ENCODE measurements around the gene RASGRP3. TPM values are rescaled to one million over a fixed set of nuclear protein-coding genes. Genes with fewer than 3 reads are reported as not detected.

RASGRP3 gene
- total and polyA plus RNA-seq, 5 donors, result 22.7 to 61.6 (median 48.8) TPM

- no peak for DNase-seq
- Histone ChIP-seq H3K4me1 (ENCODE audit: control insufficient read depth, insufficient read depth, low read length) (peaks cover 9% of the 10 kb centered on the region), H3K27me3 (ENCODE audit: control insufficient read depth, insufficient read depth) (no peaks in the 10 kb centered on the region), H3K9me3 (ENCODE audit: control insufficient read depth, low read length) (no peaks in the 10 kb centered on the region), H3K4me3 (ENCODE audit: low read length) (no peak overlapping the region), H3K27ac (ENCODE audit: low read length) (no peak overlapping the region)
- intact Hi-C loops (cut with DNase I), result no loop called here
- ATAC-seq, result peak in 1 of 2 donors; percentile 19
- WGBS, result 94% methylated on average over 6 of the region's 6 CpGs
Measured at GRCh38 chr2:33492399-33493134, 16.1 kb downstream of the RASGRP3 start.

DNA sequence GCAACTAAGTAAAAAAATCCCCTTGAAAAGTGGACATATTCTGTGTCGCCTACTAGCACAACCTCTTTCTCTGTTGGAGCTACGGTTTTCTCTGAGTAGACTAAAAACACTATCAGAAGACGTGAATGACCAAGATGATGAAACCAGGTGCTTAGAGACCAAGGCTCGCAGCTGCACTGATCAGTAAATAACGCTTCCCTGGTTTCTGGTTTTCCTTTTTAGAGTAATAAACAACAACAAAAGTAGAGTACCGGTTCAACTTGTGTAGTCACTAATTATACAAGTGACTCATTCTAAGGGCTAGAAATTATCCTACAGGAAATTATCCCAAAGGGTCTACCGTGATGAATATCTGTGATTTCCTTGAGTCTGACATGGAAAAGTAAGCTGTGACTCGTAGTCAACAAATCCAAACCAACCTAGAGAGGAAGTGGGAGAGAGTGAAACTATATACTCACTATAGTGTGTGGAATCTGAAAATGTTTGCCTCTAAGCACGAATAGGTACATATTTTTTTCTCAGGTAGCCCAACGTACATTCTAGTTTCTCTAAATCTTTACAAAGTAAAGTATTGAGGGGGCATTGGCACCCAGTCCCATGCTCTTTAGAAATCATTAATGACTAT lies 17.8 kb downstream of the RASGRP3 start:
- no peak overlapping the region for H3K4me3 ChIP-seq (ENCODE audit: low read length)
- ATAC-seq (no peak), DNase-seq (no peak)
- H3K4me1 ChIP-seq (ENCODE audit: control insufficient read depth, insufficient read depth, low read length), result peaks cover 9% of the 10 kb centered on the region
- no peaks in the 10 kb centered on the region for H3K9me3 ChIP-seq (ENCODE audit: control insufficient read depth, low read length)
- H3K27me3 ChIP-seq (ENCODE audit: control insufficient read depth, insufficient read depth), result no peaks in the 10 kb centered on the region
- intact Hi-C loops (cut with DNase I), result no loop called here
- WGBS, result 66% methylated on average over 10 of the region's 10 CpGs
- no peak overlapping the region for H3K27ac ChIP-seq (ENCODE audit: low read length)

DNA sequence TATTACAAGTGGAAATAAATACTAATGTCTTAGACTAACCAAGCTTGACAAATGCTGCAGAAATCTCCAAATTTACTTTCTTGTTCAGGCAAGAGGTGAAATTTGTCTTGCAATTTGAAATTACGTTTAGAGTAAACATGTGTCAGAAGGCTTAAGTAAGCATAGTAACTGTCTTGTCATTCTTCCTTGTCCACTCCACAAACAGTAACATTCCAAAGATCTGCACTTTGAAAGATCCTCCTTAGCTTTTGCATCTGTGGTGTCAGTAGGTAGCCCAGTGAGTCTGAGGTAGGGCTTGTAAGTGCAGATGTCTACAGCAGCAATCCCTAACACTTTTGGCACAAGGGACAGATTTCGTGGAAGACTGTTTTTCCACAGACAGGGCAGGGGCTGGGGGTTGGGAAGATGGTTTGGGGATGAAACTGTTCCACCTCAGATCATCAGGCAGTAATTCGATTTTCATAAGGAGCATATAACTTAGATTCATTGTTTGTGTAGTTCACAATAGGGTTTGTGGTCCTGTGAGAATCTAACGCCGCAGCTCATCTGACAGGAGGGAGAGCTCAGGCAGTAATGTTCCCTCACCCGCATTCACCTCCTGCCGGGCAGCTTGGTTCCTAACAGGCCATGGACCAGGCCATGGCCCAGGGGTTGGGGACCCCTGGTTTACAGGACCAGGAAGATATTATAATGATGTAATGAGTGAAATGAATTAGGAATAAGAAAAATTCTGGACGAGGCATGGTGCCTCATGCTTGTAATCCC lies 18.6 kb downstream of the RASGRP3 start:
- Histone ChIP-seq H3K27me3 (ENCODE audit: control insufficient read depth, insufficient read depth) (no peaks in the 10 kb centered on the region), H3K4me3 (ENCODE audit: low read length) (no peak overlapping the region), H3K27ac (ENCODE audit: low read length) (no peak overlapping the region), H3K9me3 (ENCODE audit: control insufficient read depth, low read length) (no peaks in the 10 kb centered on the region), H3K4me1 (ENCODE audit: control insufficient read depth, insufficient read depth, low read length) (peaks cover 5% of the 10 kb centered on the region)
- intact Hi-C loops (cut with DNase I), result no loop called here
- 82% methylated on average over 8 of the region's 8 CpGs for WGBS
- DNase-seq, result no peak
- no peak for ATAC-seq

GRCh38 chr2:33495683-33496082 lies 19.2 kb downstream of the RASGRP3 start:
- intact Hi-C loops (cut with DNase I), result no loop called here
- Histone ChIP-seq H3K27me3 (ENCODE audit: control insufficient read depth, insufficient read depth) (no peaks in the 10 kb centered on the region), H3K4me1 (ENCODE audit: control insufficient read depth, insufficient read depth, low read length) (peaks cover 5% of the 10 kb centered on the region), H3K9me3 (ENCODE audit: control insufficient read depth, low read length) (no peaks in the 10 kb centered on the region), H3K4me3 (ENCODE audit: low read length) (no peak overlapping the region), H3K27ac (ENCODE audit: low read length) (no peak overlapping the region)
- no peak for ATAC-seq
- WGBS, result 84% methylated on average over 2 of the region's 2 CpGs
- no peak for DNase-seq

GRCh38 chr2:33496150-33496549 lies 19.7 kb downstream of the RASGRP3 start:
- H3K4me1 ChIP-seq (ENCODE audit: control insufficient read depth, insufficient read depth, low read length), result peaks cover 5% of the 10 kb centered on the region
- H3K27me3 ChIP-seq (ENCODE audit: control insufficient read depth, insufficient read depth), result no peaks in the 10 kb centered on the region
- no peak overlapping the region for H3K27ac ChIP-seq (ENCODE audit: low read length)
- DNase-seq, result no peak
- no peak for ATAC-seq
- no peaks in the 10 kb centered on the region for H3K9me3 ChIP-seq (ENCODE audit: control insufficient read depth, low read length)
- WGBS, result 42% methylated on average over 2 of the region's 2 CpGs
- intact Hi-C loops (cut with DNase I), result no loop called here
- no peak overlapping the region for H3K4me3 ChIP-seq (ENCODE audit: low read length)

- intact Hi-C loops (cut with DNase I), result no loop called here
- Histone ChIP-seq H3K4me3 (ENCODE audit: low read length) (no peak overlapping the region), H3K27ac (ENCODE audit: low read length) (no peak overlapping the region), H3K27me3 (ENCODE audit: control insufficient read depth, insufficient read depth) (no peaks in the 10 kb centered on the region), H3K9me3 (ENCODE audit: control insufficient read depth, low read length) (no peaks in the 10 kb centered on the region), H3K4me1 (ENCODE audit: control insufficient read depth, insufficient read depth, low read length) (peaks cover 5% of the 10 kb centered on the region)
- no peak for DNase-seq
- no peak for ATAC-seq
- 65% methylated on average over 2 of the region's 2 CpGs for WGBS
Measured at GRCh38 chr2:33496726-33497125, 20.3 kb downstream of the RASGRP3 start.

DNA sequence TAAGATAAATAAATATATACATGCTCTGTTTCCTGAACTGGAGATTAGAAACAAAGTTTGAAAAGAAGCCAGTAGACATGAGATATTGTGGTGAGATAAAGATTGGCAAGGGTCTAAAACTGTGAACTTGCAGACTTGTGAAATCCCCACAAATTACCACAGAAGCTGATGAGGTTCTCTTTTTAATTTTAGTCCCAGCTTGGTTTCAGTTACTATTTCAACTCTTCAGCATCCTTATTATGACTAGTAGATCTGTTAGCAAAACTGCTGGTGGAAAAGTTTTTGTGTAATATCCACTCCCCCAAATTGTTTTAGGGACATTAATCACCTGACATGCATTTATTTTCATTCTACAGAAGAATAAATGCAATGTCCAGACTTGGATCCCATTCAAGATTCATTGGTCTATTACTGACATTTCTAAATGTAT lies 20.8 kb downstream of the RASGRP3 start:
- ATAC-seq (no peak), DNase-seq (no peak)
- Histone ChIP-seq H3K9me3 (ENCODE audit: control insufficient read depth, low read length) (no peaks in the 10 kb centered on the region), H3K27ac (ENCODE audit: low read length) (no peak overlapping the region), H3K27me3 (ENCODE audit: control insufficient read depth, insufficient read depth) (no peaks in the 10 kb centered on the region), H3K4me1 (ENCODE audit: control insufficient read depth, insufficient read depth, low read length) (peaks cover 5% of the 10 kb centered on the region), H3K4me3 (ENCODE audit: low read length) (no peak overlapping the region)
- intact Hi-C loops (cut with DNase I), result no loop called here

- Histone ChIP-seq H3K27me3 (ENCODE audit: control insufficient read depth, insufficient read depth) (no peaks in the 10 kb centered on the region), H3K27ac (ENCODE audit: low read length) (no peak overlapping the region), H3K4me3 (ENCODE audit: low read length) (no peak overlapping the region), H3K4me1 (ENCODE audit: control insufficient read depth, insufficient read depth, low read length) (no peaks in the 10 kb centered on the region), H3K9me3 (ENCODE audit: control insufficient read depth, low read length) (no peaks in the 10 kb centered on the region)
- intact Hi-C loops (cut with DNase I), result no loop called here
- DNase-seq (no peak), ATAC-seq (no peak)
- WGBS, result 75% methylated on average over 5 of the region's 5 CpGs
Measured at GRCh38 chr2:33498291-33498956, 22.0 kb downstream of the RASGRP3 start.

- DNase-seq (no peak), ATAC-seq (no peak)
- H3K27me3 ChIP-seq (ENCODE audit: control insufficient read depth, insufficient read depth), result no peaks in the 10 kb centered on the region
- intact Hi-C loops (cut with DNase I), result no loop called here
- no peaks in the 10 kb centered on the region for H3K9me3 ChIP-seq (ENCODE audit: control insufficient read depth, low read length)
- H3K4me3 ChIP-seq (ENCODE audit: low read length), result no peak overlapping the region
- no peaks in the 10 kb centered on the region for H3K4me1 ChIP-seq (ENCODE audit: control insufficient read depth, insufficient read depth, low read length)
- H3K27ac ChIP-seq (ENCODE audit: low read length), result no peak overlapping the region
- 86% methylated on average over 5 of the region's 5 CpGs for WGBS
Measured at GRCh38 chr2:33500177-33500576, 23.7 kb downstream of the RASGRP3 start.

DNA sequence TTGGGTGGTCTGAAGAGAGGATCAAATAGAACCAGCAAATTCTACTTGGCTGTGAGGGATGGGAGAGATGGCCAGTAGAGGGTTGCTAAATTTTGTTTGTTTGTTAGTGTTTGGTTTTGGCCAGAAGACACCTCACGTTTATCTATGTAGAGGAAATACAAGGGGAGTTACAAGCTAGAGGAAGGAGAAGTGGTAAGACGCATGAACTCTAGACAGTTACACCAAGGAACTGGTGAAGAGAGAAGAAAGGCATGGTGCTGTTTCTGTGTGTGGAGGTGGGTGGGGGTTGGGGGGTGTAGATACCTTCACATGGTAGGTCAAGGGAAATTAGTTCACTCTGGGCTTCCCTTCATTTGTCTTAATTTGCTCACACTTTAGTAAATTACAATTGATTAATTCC lies 25.6 kb downstream of the RASGRP3 start:
- H3K4me1 ChIP-seq (ENCODE audit: control insufficient read depth, insufficient read depth, low read length), result no peaks in the 10 kb centered on the region
- ATAC-seq (no peak), DNase-seq (no peak)

GRCh38 chr2:33503002-33503401 lies 26.6 kb downstream of the RASGRP3 start:
- Histone ChIP-seq H3K4me3 (ENCODE audit: low read length) (no peak overlapping the region), H3K27ac (ENCODE audit: low read length) (no peak overlapping the region), H3K9me3 (ENCODE audit: control insufficient read depth, low read length) (no peaks in the 10 kb centered on the region), H3K27me3 (ENCODE audit: control insufficient read depth, insufficient read depth) (no peaks in the 10 kb centered on the region), H3K4me1 (ENCODE audit: control insufficient read depth, insufficient read depth, low read length) (no peaks in the 10 kb centered on the region)
- WGBS, result 19% methylated on average over 1 of the region's 1 CpG
- DNase-seq (no peak), ATAC-seq (no peak)
- intact Hi-C loops (cut with DNase I), result no loop called here

More for the DNA sequence above, 25.6 kb downstream of the RASGRP3 start:
- WGBS, result 76% methylated on average over 2 of the region's 2 CpGs
- Histone ChIP-seq H3K9me3 (ENCODE audit: control insufficient read depth, low read length) (no peaks in the 10 kb centered on the region), H3K27ac (ENCODE audit: low read length) (no peak overlapping the region), H3K4me3 (ENCODE audit: low read length) (no peak overlapping the region), H3K27me3 (ENCODE audit: control insufficient read depth, insufficient read depth) (no peaks in the 10 kb centered on the region)
- intact Hi-C loops (cut with DNase I), result no loop called here
